HEK293T (cell line): Measurements from ENCODE around the gene ANGEL1.

Experiments used
- BHLHE40 ChIP-seq: fragments of 450-650 bp; IDR thresholded peaks from 2 replicates; pipeline ENCODE4 v1.6.1; 2016; ENCODE audit warnings: mild to moderate bottlenecking, moderate library complexity, borderline replicate concordance
- ELF4 ChIP-seq: fragments of 450-650 bp; IDR thresholded peaks from 2 replicates; pipeline ENCODE4 v1.6.1; 2017; ENCODE audit warnings: antibody characterized with exemption
- FOXA1 ChIP-seq: fragments of 450-650 bp; IDR thresholded peaks from 2 replicates; pipeline ENCODE4 v1.6.1; 2016; ENCODE audit warnings: mild to moderate bottlenecking
- FOXK2 ChIP-seq: fragments of 450-650 bp; IDR thresholded peaks from 2 replicates; pipeline ENCODE4 v1.6.1; 2016; ENCODE audit warnings: mild to moderate bottlenecking
- HDGF ChIP-seq: fragments of 450-650 bp; IDR thresholded peaks from 2 replicates; pipeline ENCODE4 v1.6.1; 2017; ENCODE audit warnings: antibody characterized with exemption, borderline replicate concordance
- LEF1 ChIP-seq: fragments of 450-650 bp; IDR thresholded peaks from 2 replicates; pipeline ENCODE4 v1.6.1; 2017; ENCODE audit warnings: mild to moderate bottlenecking, borderline replicate concordance
- NFRKB ChIP-seq: fragments of 450-650 bp; IDR thresholded peaks from 2 replicates; pipeline ENCODE4 v1.6.1; 2016; ENCODE audit warnings: mild to moderate bottlenecking, moderate library complexity
- PKNOX1 ChIP-seq: fragments of 450-650 bp; IDR thresholded peaks from 2 replicates; pipeline ENCODE4 v1.6.1; 2016
- SP1 ChIP-seq: fragments of 450-650 bp; IDR thresholded peaks from 2 replicates; pipeline ENCODE4 v1.6.1; 2017
- SUZ12 ChIP-seq: fragments of 450-650 bp; IDR thresholded peaks from 2 replicates; pipeline ENCODE4 v1.6.1; 2016; ENCODE audit warnings: mild to moderate bottlenecking

GRCh38 chr14:76793956-76794355, 18.7 kb downstream of the ANGEL1 start:
- TF ChIP-seq NFRKB: no peak
- no peak for TF ChIP-seq HDGF
- no peak for TF ChIP-seq ELF4
- no peak for TF ChIP-seq LEF1
- TF ChIP-seq FOXA1: no peak
- TF ChIP-seq FOXK2: no peak
- TF ChIP-seq SP1: no peak
- TF ChIP-seq BHLHE40: no peak
- TF ChIP-seq SUZ12: no peak
- no peak for TF ChIP-seq PKNOX1
